K562 (cell line): ENCODE results near the gene SAMD11. TPM values are rescaled to one million over a fixed set of nuclear protein-coding genes. Genes with fewer than 3 reads are reported as not detected.
A peak's percentile ranks its signal among the peaks of the same experiment; 100 is the strongest.

Experiments
- AFF1 ChIP-seq, 2 experiments: fragments of 450-650 bp; IDR thresholded peaks; 2 replicates each; pipeline ENCODE4 v1.6.1; 2018; ENCODE audit warnings: mild to moderate bottlenecking in 2 of 2, low read depth in 1 of 2; ENCODE audit not compliant: partially characterized antibody in 2 of 2
- CTBP1 ChIP-seq: fragments of 450-650 bp; IDR thresholded peaks from 2 replicates; pipeline ENCODE4 v1.6.1; 2016; ENCODE audit warnings: borderline replicate concordance
- E2F6 ChIP-seq, 2 experiments: IDR thresholded peaks; 2 replicates each; pipeline ENCODE4 v1.6.1; 2011; ENCODE audit warnings: borderline replicate concordance in 1 of 2, control low read depth in 1 of 2, low read depth in 1 of 2, low read length in 1 of 2, mild to moderate bottlenecking in 1 of 2, mixed read lengths in 1 of 2, moderate library complexity in 1 of 2; ENCODE audit not compliant: insufficient read depth in 1 of 2, insufficient read length in 1 of 2, poor library complexity in 1 of 2, severe bottlenecking in 1 of 2; ENCODE audit errors: extremely low read depth in 1 of 2
- ETS1 ChIP-seq: conservative IDR thresholded peaks from 2 replicates; pipeline ENCODE4 v1.6.1; 2011; ENCODE audit warnings: low read depth, mild to moderate bottlenecking, low read length; ENCODE audit not compliant: control insufficient read depth
- JUND ChIP-seq, 2 experiments: IDR thresholded peaks; 2 replicates in 1 of 2; 3 replicates in 1 of 2; pipeline ENCODE4 v1.6.1; 2011; ENCODE audit warnings: borderline replicate concordance in 2 of 2, low read depth in 2 of 2, low read length in 2 of 2, improper control_type of control experiment in 1 of 2, missing biosample characterization in 1 of 2, missing genetic modification characterization in 1 of 2, missing genetic modification reagents in 1 of 2
- MEIS2 ChIP-seq: fragments of 450-650 bp; IDR thresholded peaks from 2 replicates; pipeline ENCODE4 v1.6.1; 2014; ENCODE audit warnings: mild to moderate bottlenecking; ENCODE audit not compliant: partially characterized antibody
- MYNN ChIP-seq, 2 experiments: sonication (generic); formaldehyde crosslinking in 1 of 2; IDR thresholded peaks; 2 replicates each; pipeline versions ENCODE4 v1.5.0 to v1.6.1; 2016 to 2020; ENCODE audit warnings: antibody characterized with exemption in 1 of 2, missing genetic modification reagents in 1 of 2
- PKNOX1 ChIP-seq: fragments of 450-650 bp; IDR thresholded peaks from 2 replicates; pipeline ENCODE4 v1.6.1; 2016
- RNF2 ChIP-seq: sonication (generic); IDR thresholded peaks from 2 replicates; pipeline ENCODE4 v1.6.1; 2016
- SAFB ChIP-seq: fragments of 200-400 bp; formaldehyde crosslinking; IDR thresholded peaks from 2 replicates; pipeline ENCODE4 v1.6.1; 2017; ENCODE audit warnings: low read depth, low read length, borderline replicate concordance
- ZMIZ1 ChIP-seq, 2 experiments: fragments of 150-350 bp in 1 of 2; IDR thresholded peaks; 2 replicates each; pipeline ENCODE4 v1.6.1; 2012 to 2016; ENCODE audit warnings: low read depth in 2 of 2, low read length in 2 of 2, mild to moderate bottlenecking in 1 of 2, moderate library complexity in 1 of 2
- ZNF12 ChIP-seq: sonication (generic); formaldehyde crosslinking; IDR thresholded peaks from 2 replicates; pipeline ENCODE4 v1.4.0; 2020; ENCODE audit warnings: mild to moderate bottlenecking, missing genetic modification reagents
- ZNF561 ChIP-seq: fragments of 450-650 bp; formaldehyde crosslinking; conservative IDR thresholded peaks from 2 replicates; pipeline ENCODE4 v1.4.0; 2020; ENCODE audit warnings: mild to moderate bottlenecking, moderate library complexity
- polyA plus RNA-seq, 8 experiments: library from polyadenylated mRNA; depleted of rRNA in 4 of 8; stranded (reverse) in 5 of 8; unstranded in 3 of 8; fragments of >200 nt; fragmentation: Nextera tagmentation in 2 of 8; fragmentation: Illumina TruSeq in 1 of 8; extraction: Ambion mirVana in 2 of 8; extraction: Trizol in 1 of 8; gene quantifications; 2 replicates each; pipeline versions ENCODE4 v1.2.1 to v1.2.3, GENCODE V29; 2011 to 2014; ENCODE audit warnings: inconsistent platforms in 1 of 8, missing spikeins in 1 of 8
- total RNA-seq, 7 experiments: library from RNA; depleted of rRNA in 6 of 7; stranded (reverse); fragments of >200 nt in 6 of 7; fragmentation: Illumina TruSeq in 2 of 7; extraction: Trizol in 2 of 7; gene quantifications; 2 replicates each; pipeline versions ENCODE4 v1.2.1 to v1.2.3, GENCODE V29; 2011 to 2021; ENCODE audit warnings: low replicate concordance in 1 of 7

The SAMD11 gene
- total and polyA plus RNA-seq, 9 of the 15 experiments (the other 6 are each of a cell fraction or from before 2014, with no cell fraction given) = 0.07 to 0.82 (median 0.11) TPM; not detected in 2

GRCh38 chr1:921011-921837 is 2.5 kb upstream of the SAMD11 start (continued):
- TF ChIP-seq JUND (IDR thresholded peaks at IDR 0.05; ENCODE audit: borderline replicate concordance, low read depth, low read length) = peak; percentile 54; the same call in 1 of the 2 replicates
- TF ChIP-seq JUND (tag; IDR thresholded peaks at IDR 0.05; ENCODE audit: borderline replicate concordance, low read depth, low read length) = peak; percentile 45; the same call in 1 of the 3 replicates
- peak; percentile 96 for TF ChIP-seq PKNOX1
- peak; percentile 72 for TF ChIP-seq MYNN (IDR thresholded peaks at IDR 0.05)
- no peak for TF ChIP-seq MYNN (CRISPR knock-in tag; IDR thresholded peaks at IDR 0.05)
- TF ChIP-seq E2F6 (IDR thresholded peaks at IDR 0.05; ENCODE audit: borderline replicate concordance in 1 of 2, extremely low read depth in 1 of 2, insufficient read depth in 1 of 2, insufficient read length in 1 of 2, low read depth in 1 of 2, low read length in 1 of 2, poor library complexity in 1 of 2, severe bottlenecking in 1 of 2) = peak in 1 of 2 experiments; percentile 57
- peak; percentile 74; the same call in 1 of the 2 replicates for TF ChIP-seq SAFB
- TF ChIP-seq AFF1 (IDR thresholded peaks at IDR 0.05; ENCODE audit: low read depth in 1 of 2, partially characterized antibody in 2 of 2) = no peak
- peak; percentile 87 for TF ChIP-seq CTBP1
- no peak for TF ChIP-seq ZNF561
- peak; percentile 95 for TF ChIP-seq RNF2
- TF ChIP-seq ETS1 = peak; percentile 63; the same call in 1 of the 2 replicates
- TF ChIP-seq ZNF12 = no peak
- peak in 1 of 2 experiments; percentile 58; a peak in 1 of 4 replicates for TF ChIP-seq ZMIZ1 (IDR thresholded peaks at IDR 0.05; ENCODE audit: low read depth in 2 of 2, low read length in 2 of 2)
- peak; percentile 99 for TF ChIP-seq MEIS2
